MM.1S (cell line): ENCODE data around the gene DDAH1.

Experiments used
- CTCF ChIP-seq: fragments of 300-600 bp; sonication (generic); IDR thresholded peaks from 2 replicates; pipeline ENCODE4 v1.5.1; 2016; ENCODE audit warnings: antibody characterized with exemption, low read length, mixed read lengths
- EZH2 ChIP-seq: fragments of 300-600 bp; sonication (generic); optimal IDR thresholded peaks from 2 replicates; pipeline ENCODE3; 2017; ENCODE audit warnings: low read depth, mild to moderate bottlenecking, antibody characterized with exemption, low read length, mixed read lengths
- EZH2phosphoT487 ChIP-seq: fragments of 300-600 bp; sonication (generic); IDR thresholded peaks from 2 replicates; pipeline ENCODE4 v1.6.1; 2018; ENCODE audit warnings: antibody characterized with exemption, low read length

GRCh38 chr1:85481688-85482087, 16.7 kb upstream of the DDAH1 start:
- TF ChIP-seq EZH2 (no peak), CTCF (no peak), EZH2phosphoT487 (no peak)
